ENCODE measurements around the gene PBX3.

DNA sequence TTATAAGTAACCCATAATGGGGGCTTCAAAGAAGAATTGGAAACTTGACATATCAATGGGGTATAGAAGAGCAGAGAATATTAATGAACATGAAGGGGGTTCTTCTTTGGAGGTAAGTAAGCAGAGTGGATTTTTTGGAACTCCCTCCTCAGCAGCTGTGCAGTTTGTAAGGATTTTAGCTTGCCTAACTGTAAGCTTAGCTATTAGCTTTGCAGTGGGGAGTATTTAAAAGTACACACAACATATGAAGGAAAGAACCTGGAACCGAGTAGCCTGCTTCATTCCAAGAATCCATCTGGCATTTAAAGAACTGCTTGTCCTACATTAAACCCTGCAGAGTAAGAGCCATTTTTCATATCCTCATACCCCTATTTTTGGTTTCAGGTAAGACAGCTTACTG lies 2.2 kb upstream of the PBX3 start:
- TF ChIP-seq, protein P1, sequence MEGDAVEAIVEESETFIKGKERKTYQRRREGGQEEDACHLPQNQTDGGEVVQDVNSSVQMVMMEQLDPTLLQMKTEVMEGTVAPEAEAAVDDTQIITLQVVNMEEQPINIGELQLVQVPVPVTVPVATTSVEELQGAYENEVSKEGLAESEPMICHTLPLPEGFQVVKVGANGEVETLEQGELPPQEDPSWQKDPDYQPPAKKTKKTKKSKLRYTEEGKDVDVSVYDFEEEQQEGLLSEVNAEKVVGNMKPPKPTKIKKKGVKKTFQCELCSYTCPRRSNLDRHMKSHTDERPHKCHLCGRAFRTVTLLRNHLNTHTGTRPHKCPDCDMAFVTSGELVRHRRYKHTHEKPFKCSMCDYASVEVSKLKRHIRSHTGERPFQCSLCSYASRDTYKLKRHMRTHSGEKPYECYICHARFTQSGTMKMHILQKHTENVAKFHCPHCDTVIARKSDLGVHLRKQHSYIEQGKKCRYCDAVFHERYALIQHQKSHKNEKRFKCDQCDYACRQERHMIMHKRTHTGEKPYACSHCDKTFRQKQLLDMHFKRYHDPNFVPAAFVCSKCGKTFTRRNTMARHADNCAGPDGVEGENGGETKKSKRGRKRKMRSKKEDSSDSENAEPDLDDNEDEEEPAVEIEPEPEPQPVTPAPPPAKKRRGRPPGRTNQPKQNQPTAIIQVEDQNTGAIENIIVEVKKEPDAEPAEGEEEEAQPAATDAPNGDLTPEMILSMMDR (IDR thresholded peaks at IDR 0.05): no peak
- no peak for TF ChIP-seq POLR2A (IDR thresholded peaks at IDR 0.05)
